Activated T-helper 2 cell treated with anti-CD3 and anti-CD28 coated beads, Interferon-gamma antibody, Interleukin-2, Interleukin-4, amounts not matched to agents 10 μg/mL and 5 μg/mL and 100 μg/mL, durations not matched to agents 14 hours and 24 hours and 36 hours (primary cell): Measurements from ENCODE around the gene CAPS2. TPM values are rescaled to one million over a fixed set of nuclear protein-coding genes. Genes with fewer than 3 reads are reported as not detected.

Experiments used
- DNase-seq: peaks from one replicate; pipeline ENCODE4 v3.0.0; 2021; ENCODE audit warnings: low spot score
- H3K27ac Mint-ChIP-seq: one replicate; pipeline ENCODE4 v1.8.0; 2021; ENCODE audit warnings: mixed read lengths
- H3K27me3 Mint-ChIP-seq: one replicate; pipeline ENCODE4 v1.8.0; 2021; ENCODE audit warnings: low read depth, mixed read lengths
- H3K36me3 Mint-ChIP-seq: one replicate; pipeline ENCODE4 v1.8.0; 2021; ENCODE audit warnings: low read depth, mixed read lengths
- H3K4me1 Mint-ChIP-seq: one replicate; pipeline ENCODE4 v1.8.0; 2021; ENCODE audit warnings: low read depth, mixed read lengths
- H3K4me3 Mint-ChIP-seq: one replicate; pipeline ENCODE4 v1.8.0; 2021; ENCODE audit warnings: low read depth, mild to moderate bottlenecking, moderate library complexity, mixed read lengths
- H3K9me3 Mint-ChIP-seq: one replicate; pipeline ENCODE4 v1.8.0; 2021; ENCODE audit warnings: mixed read lengths
- intact Hi-C: fragments of 100-400 bp; cut with micrococcal nuclease; formaldehyde crosslinking; loops from one replicate; pipeline ENCODE4 v1.15.1; 2023
- total RNA-seq: library from RNA; stranded (reverse); gene quantifications from 2 replicates; pipeline ENCODE4 v1.2.3, GENCODE V29; 2022

The CAPS2 gene
- total RNA-seq, 1 donor from 2014 or later, result 1.2 TPM

DNA sequence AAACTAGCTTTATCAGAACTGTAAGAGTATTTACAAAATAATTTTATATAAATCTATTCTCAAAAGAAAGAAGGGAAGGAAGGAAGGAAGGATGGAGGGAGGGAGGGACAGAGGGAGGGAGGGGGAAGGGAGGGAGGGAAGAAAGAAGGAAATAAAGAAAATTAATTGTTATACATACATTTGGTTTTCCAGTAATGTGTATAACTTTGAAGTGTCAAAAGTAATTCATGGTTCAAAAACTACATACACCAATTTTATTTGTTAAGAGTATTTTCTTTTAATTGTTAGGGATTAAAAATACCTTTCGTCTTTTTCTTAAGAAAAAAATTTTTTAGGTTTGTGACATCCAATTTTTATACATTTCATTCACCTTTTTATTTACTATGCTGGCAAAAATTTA, 103.0 kb downstream of the CAPS2 start:
- no peak for DNase-seq
- Mint-ChIP-seq H3K27me3 (no peaks in the 10 kb centered on the region), H3K4me3 (no peak overlapping the region), H3K27ac (no peak overlapping the region), H3K9me3 (peaks cover 8% of the 10 kb centered on the region), H3K4me1 (no peaks in the 10 kb centered on the region), H3K36me3 (no peaks in the 10 kb centered on the region)
- intact Hi-C loops, result no loop called here

Other genes with a start within 250 kb of the CAPS2 start
- gene KCNC2, start 120.5 kb downstream of the CAPS2 start, total RNA-seq, result not detected in 2 replicates
- gene GLIPR1L1, start 4.3 kb upstream of the CAPS2 start, total RNA-seq, result not detected in 2 replicates
- not detected in 2 replicates for gene GLIPR1L2, start 60.8 kb upstream of the CAPS2 start, total RNA-seq
- gene GLIPR1, start 150.4 kb upstream of the CAPS2 start, total RNA-seq, result 7.4 and 7.6 TPM in 2 replicates
- 114 and 119 TPM in 2 replicates for gene KRR1, start 181.3 kb upstream of the CAPS2 start, total RNA-seq